Ovary (tissue), 9 donors: Measurements from ENCODE around the gene FIG4. TPM values are rescaled to one million over a fixed set of nuclear protein-coding genes. Genes with fewer than 3 reads are reported as not detected.
"Not testable (repeated sequence)": the region's sequence is repeated elsewhere in the genome, so short reads cannot be mapped to it uniquely, and the experiment has no call there.

Experiments used
- DNase-seq, 5 donors: peaks; one replicate each; pipeline ENCODE4 v3.0.0-alpha.2; 2019 to 2020
- H3K27ac ChIP-seq, 2 donors: fragments of 200-600 bp; one replicate each; pipeline versions ENCODE4 v1.5.1 to v1.8.0; 2019 to 2022
- H3K27me3 ChIP-seq: fragments of 200-600 bp; one replicate; pipeline ENCODE4 v1.8.0; 2022
- H3K36me3 ChIP-seq: fragments of 200-600 bp; sonication (generic); one replicate; pipeline ENCODE4 v1.5.1; 2019
- H3K4me1 ChIP-seq: one replicate; pipeline ENCODE4 v1.8.1; 2013; ENCODE audit warnings: mild to moderate bottlenecking, moderate library complexity; ENCODE audit not compliant: insufficient read depth
- H3K4me3 ChIP-seq: fragments of 200-600 bp; sonication (generic); one replicate; pipeline ENCODE4 v1.5.1; 2017
- H3K9me3 ChIP-seq, 2 donors: fragments of 200-600 bp in 1 of 2; sonication (generic) in 1 of 2; one replicate each; pipeline versions ENCODE4 v1.5.1 to v1.8.1; 2013 to 2019; ENCODE audit warnings: mild to moderate bottlenecking in 1 of 2, moderate library complexity in 1 of 2
- CTCF ChIP-seq, 3 donors: fragments of 450-650 bp in 2 of 3; fragments of 200-600 bp in 1 of 3; IDR thresholded peaks; one replicate each; pipeline versions ENCODE4 v1.5.1 to v1.8.0; 2016 to 2022; ENCODE audit warnings: antibody characterized with exemption in 3 of 3, mild to moderate bottlenecking in 1 of 3
- EP300 ChIP-seq: sonication (generic); formaldehyde crosslinking; IDR thresholded peaks from one replicate; pipeline ENCODE4 v1.6.1; 2017; ENCODE audit warnings: antibody characterized with exemption
- POLR2A ChIP-seq: fragments of 450-650 bp; IDR thresholded peaks from one replicate; pipeline ENCODE4 v1.6.1; 2017; ENCODE audit warnings: antibody characterized with exemption, mild to moderate bottlenecking, moderate library complexity
- WGBS, 3 donors: extraction: QIAGEN DNeasy Blood & Tissue Kit in 1 of 3; methylation state at CpG; one replicate each; pipeline versions ENCODE4 v1.1.5 to v1.1.7; 2013 to 2017; 5-methylcytosine and 5-hydroxymethylcytosine counted together
- intact Hi-C, 4 donors: fragments of 100-400 bp; cut with DNase I; formaldehyde crosslinking; loops; one replicate each; pipeline versions ENCODE4 v1.11.0 to v1.15.1; 2022 to 2023
- polyA plus RNA-seq, 2 donors: library from polyadenylated mRNA; stranded (reverse); fragments of 200-250 nt in 1 of 2; fragments of 350-450 nt in 1 of 2; fragmentation: Illumina TruSeq in 1 of 2; extraction: RNeasy Lipid Tissue Mini Kit (QIAGEN cat#74804) in 1 of 2; gene quantifications; one replicate each; pipeline ENCODE4 v1.2.3, GENCODE V29; 2013 to 2014
- total RNA-seq, 7 donors: library from RNA; depleted of rRNA in 2 of 7; stranded (reverse); fragments of >200 nt in 2 of 7; fragmentation: NEBNext Ultra II Directional in 3 of 7; extraction: Animal tissue kit (Norgen Biotek cat#: 25700) in 3 of 7; gene quantifications; one replicate each; pipeline versions ENCODE4 v1.1.0 to v1.2.4, GENCODE V29; 2016 to 2023
- donor health status: DM: no; HTN: no; CAD: no; lungs with moderate emphysema.
- donor health status: DM: no; HTN: no; CAD: no.
- donor health status: Bipolar disorder and iron deficiency.
- donor health status: DM: yes; HTN: yes; CAD: no.
- donor health status: DM: no; HTN: no; CAD: no.
- donor health status: DM: yes; HTN: yes; CAD: no.

FIG4 gene
- total and polyA plus RNA-seq, 9 donors = 7.4 to 17.5 (median 13.3) TPM

- TF ChIP-seq POLR2A (no peak), EP300 (no peak), CTCF (IDR thresholded peaks at IDR 0.05) (no peak)
- Histone ChIP-seq H3K9me3 (no peaks in the 10 kb centered on the region), H3K4me1 (peaks cover 2% of the 10 kb centered on the region), H3K27me3 (no peaks in the 10 kb centered on the region), H3K4me3 (no peak overlapping the region), H3K36me3 (no peaks in the 10 kb centered on the region), H3K27ac (no peak overlapping the region)
- DNase-seq = no peak
- WGBS, 3 donors = 94 to 97% (median 96%) methylated on average over 5 of the region's 5 CpGs
- intact Hi-C loops = no loop called here
Observed at GRCh38 chr6:109718991-109719390, 27.9 kb downstream of the FIG4 start.

GRCh38 chr6:109720311-109720710 lies 29.2 kb downstream of the FIG4 start:
- 45 to 54% (median 50%) methylated on average over 3 of the region's 3 CpGs for WGBS, 3 donors
- Histone ChIP-seq H3K9me3 (no peaks in the 10 kb centered on the region), H3K4me3 (no peak overlapping the region), H3K27me3 (no peaks in the 10 kb centered on the region), H3K27ac (no peak overlapping the region), H3K36me3 (no peaks in the 10 kb centered on the region), H3K4me1 (no peaks in the 10 kb centered on the region)
- no peak for DNase-seq
- intact Hi-C loops = no loop called here
- no peak for TF ChIP-seq CTCF (IDR thresholded peaks at IDR 0.05)
- TF ChIP-seq EP300 = no peak
- no peak for TF ChIP-seq POLR2A

- H3K9me3 ChIP-seq = no peaks in the 10 kb centered on the region
- H3K4me1 ChIP-seq = no peaks in the 10 kb centered on the region
- TF ChIP-seq EP300 = no peak
- no peaks in the 10 kb centered on the region for H3K27me3 ChIP-seq
- WGBS, 3 donors = 67 to 75% (median 68%) methylated on average over 3 of the region's 3 CpGs
- H3K36me3 ChIP-seq = no peaks in the 10 kb centered on the region
- no peak overlapping the region for H3K27ac ChIP-seq
- no peak for DNase-seq
- no peak overlapping the region for H3K4me3 ChIP-seq
- intact Hi-C loops = no loop called here
Observed at GRCh38 chr6:109722011-109722410, 30.9 kb downstream of the FIG4 start.

- Histone ChIP-seq H3K27ac (no peak overlapping the region), H3K9me3 (no peaks in the 10 kb centered on the region), H3K4me1 (no peaks in the 10 kb centered on the region), H3K4me3 (no peak overlapping the region), H3K36me3 (no peaks in the 10 kb centered on the region), H3K27me3 (no peaks in the 10 kb centered on the region)
- TF ChIP-seq CTCF (IDR thresholded peaks at IDR 0.05) (no peak), EP300 (no peak), POLR2A (no peak)
- intact Hi-C loops = no loop called here
- 82 to 96% (median 92%) methylated on average over 3 of the region's 3 CpGs for WGBS, 3 donors
- DNase-seq = no peak
Observed at GRCh38 chr6:109722564-109723254, 31.6 kb downstream of the FIG4 start.

- H3K36me3 ChIP-seq, H3K27ac ChIP-seq, DNase-seq, intact Hi-C loops, H3K9me3 ChIP-seq, H3K4me3 ChIP-seq, H3K27me3 ChIP-seq, H3K4me1 ChIP-seq: not testable (repeated sequence)
- WGBS, 3 donors = 90 to 95% (median 91%) methylated on average over 3 of the region's 3 CpGs
Observed at GRCh38 chr6:109725250-109725649, 34.2 kb downstream of the FIG4 start.
